Stimulated activated naive CD4-positive, alpha-beta T cell (primary cell): ENCODE measurements around the gene LRRC7.
A peak's percentile ranks its signal among the peaks of the same experiment; 100 is the strongest.

Experiments used
- DNase-seq, 6 experiments: peaks; one replicate each; lab custom pipeline; 2025; lab: John Stamatoyannopoulos, UW

LRRC7 gene

GRCh38 chr1:69589799-69590198 is 22.1 kb downstream of the LRRC7 start:
- no peak for DNase-seq

- DNase-seq = no peak
Observed at GRCh38 chr1:69592341-69592740, 24.6 kb downstream of the LRRC7 start.

DNA sequence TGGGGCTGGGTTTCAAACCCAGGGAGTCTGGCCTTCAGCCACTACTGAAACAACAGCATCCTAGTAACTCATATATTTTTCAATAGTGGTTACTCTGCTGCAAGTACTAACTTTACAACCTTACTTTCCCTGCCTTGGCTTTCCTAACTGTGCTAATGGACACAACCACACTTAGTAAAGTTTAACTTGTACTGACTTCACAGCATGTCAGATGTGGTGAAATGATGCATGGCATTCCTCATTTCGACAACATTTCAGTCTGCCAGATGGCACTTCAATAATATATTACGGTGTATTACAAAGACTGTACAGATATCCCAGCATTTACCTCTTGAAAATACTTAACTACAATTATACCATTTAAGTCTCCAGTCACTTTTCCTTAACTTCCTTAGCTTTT is 27.8 kb downstream of the LRRC7 start:
- DNase-seq = no peak

GRCh38 chr1:69611316-69611715 is 43.6 kb downstream of the LRRC7 start:
- DNase-seq = no peak

GRCh38 chr1:69613414-69613813 is 45.7 kb downstream of the LRRC7 start:
- no peak for DNase-seq

GRCh38 chr1:69638673-69639072 is 71.0 kb downstream of the LRRC7 start:
- no peak for DNase-seq

GRCh38 chr1:69639159-69639558 is 71.4 kb downstream of the LRRC7 start:
- DNase-seq = no peak

GRCh38 chr1:69643266-69643665 is 75.5 kb downstream of the LRRC7 start:
- no peak for DNase-seq

DNA sequence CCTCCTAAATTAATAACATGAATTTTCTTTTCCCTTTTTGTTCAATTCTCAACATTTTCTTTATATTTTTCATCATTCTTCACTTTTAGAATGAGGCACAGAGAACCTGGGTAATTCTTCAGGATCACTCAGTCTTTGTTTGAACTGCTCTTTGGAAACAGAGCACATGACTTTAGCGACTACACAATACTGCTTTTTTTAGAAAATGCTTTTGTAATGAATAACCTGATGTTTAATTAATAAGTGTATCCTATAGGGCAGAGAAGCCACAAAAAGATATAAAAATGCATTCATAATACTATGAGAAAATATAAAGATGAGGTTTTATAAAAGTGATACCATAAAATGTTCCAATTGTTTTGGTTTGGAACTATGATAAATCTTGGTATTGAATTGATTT is 77.8 kb downstream of the LRRC7 start:
- no peak for DNase-seq

- peak in 2 of 6 experiments; percentile 25 to 48 for DNase-seq
Observed at GRCh38 chr1:69648486-69648885, 80.8 kb downstream of the LRRC7 start.

GRCh38 chr1:69649383-69649990 is 81.8 kb downstream of the LRRC7 start:
- DNase-seq = no peak

GRCh38 chr1:69650779-69651178 is 83.1 kb downstream of the LRRC7 start:
- no peak for DNase-seq

GRCh38 chr1:69651656-69652055 is 83.9 kb downstream of the LRRC7 start:
- DNase-seq = no peak

- DNase-seq = no peak
Observed at GRCh38 chr1:69657971-69658370, 90.2 kb downstream of the LRRC7 start.

DNA sequence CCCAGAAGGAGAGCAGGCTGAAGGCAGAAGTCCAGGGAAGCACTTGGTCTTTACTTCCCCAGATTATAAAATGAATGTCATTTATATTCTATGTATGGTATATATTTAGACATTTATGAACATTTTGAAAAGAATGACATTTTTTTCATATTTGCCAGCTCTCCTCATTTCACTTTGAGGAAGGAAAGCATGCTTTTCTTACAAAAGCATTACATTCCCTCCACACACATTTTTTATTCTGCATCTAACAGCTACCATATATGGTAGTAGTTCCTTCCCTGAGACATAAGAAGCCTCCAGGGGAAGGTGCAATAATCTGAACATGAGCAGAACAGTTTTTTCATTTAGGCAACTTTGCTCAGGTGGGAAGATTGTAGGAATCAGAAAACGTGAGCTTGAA is 94.0 kb downstream of the LRRC7 start:
- no peak for DNase-seq

DNA sequence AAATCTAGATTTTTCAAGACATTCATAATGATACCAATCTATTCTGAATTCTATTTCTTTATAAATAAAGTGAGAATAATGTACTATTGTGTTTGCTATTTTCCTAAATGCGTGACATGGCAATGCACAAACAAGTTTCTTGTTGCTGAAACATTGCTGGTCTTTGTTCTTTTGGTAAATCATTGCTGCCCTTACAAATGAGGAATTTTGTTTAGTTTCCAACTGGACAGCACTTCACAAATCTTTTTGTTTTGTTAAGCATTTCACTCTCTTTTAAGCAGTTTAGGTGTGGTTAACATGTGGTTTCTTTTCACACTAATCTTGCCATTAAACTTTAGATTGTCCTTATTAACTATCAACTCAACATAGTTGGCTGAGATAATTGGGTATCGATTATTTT is 94.6 kb downstream of the LRRC7 start:
- DNase-seq = no peak

DNA sequence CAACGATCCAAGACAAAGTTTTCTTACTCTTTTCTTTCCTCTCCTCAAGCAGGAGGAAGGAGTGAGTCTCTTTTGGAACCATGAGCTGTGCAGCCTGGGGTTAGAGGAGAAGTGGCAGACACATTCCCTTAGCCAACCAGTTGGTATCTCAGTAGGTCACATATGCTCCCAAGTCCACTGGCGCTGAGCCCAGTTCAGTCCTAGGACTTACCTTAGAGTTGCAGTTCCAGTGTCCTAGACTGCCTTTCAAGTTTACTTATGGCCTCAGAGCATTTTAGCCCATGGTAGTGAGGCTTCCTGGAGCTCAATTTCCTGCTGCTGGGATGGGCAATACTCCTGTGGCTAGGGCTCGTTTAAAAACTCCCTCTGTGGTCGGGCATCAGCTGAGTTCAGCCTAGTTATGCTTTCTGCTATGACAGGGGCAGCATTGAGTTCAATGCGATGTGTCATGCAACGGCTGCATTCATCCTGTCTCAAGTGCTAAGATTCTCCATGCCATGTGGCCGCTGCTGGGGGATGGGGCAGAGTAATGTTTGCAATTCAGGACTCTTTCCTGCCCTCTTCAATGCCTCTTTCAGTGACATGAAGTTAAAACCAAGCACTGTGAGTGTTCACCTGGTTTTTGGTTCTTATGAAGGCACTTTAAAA is 103.8 kb downstream of the LRRC7 start:
- no peak for DNase-seq

- no peak for DNase-seq
Observed at GRCh38 chr1:69673321-69673720, 105.6 kb downstream of the LRRC7 start.

DNA sequence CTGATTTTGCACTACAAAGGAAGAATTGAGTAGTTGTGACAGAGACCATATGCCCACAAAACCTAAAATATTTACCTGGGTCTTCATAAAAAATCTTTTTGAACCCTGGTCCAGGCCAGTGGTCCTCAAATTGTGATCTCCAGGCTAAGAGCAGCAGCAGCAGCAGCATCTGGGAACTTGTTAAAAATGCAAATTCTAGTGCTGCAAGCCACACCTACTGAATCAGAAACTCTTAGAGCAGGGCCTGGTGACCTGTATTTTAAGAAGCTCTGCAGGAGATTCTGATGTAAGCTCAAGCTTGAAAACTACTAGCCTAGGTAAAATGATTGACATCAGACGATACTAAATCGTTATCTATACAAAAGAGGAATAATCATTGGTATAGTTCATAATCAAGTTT is 112.2 kb downstream of the LRRC7 start:
- no peak for DNase-seq

DNA sequence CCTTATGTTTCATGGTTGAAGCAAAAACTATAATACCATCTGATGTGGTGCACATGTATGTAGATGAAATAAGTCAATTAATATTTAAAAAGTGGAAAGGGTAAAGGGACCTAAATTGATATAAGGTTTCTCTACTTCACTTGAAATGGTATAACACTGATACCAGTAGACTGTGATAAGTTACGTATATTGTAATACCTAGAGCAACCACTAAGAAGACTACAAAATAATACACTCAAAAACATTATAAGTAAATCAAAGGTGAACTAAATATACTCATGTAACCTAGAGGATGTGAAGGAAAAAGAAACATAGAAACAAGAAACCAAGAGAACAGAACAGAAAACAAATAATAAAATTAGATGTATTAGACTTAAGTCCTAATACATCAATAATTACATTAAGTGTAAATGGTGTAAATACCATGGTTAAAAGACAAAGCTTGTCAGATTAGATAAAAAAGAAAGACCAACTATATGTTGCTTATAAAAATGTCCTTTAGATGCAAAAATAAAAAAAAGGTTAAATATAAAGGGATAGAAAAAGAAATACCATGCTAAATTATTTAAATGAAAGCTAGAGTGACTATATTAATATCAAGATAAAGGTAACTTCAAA is 118.8 kb downstream of the LRRC7 start:
- DNase-seq = no peak

- DNase-seq = no peak
Observed at GRCh38 chr1:69688193-69688592, 120.5 kb downstream of the LRRC7 start.

DNA sequence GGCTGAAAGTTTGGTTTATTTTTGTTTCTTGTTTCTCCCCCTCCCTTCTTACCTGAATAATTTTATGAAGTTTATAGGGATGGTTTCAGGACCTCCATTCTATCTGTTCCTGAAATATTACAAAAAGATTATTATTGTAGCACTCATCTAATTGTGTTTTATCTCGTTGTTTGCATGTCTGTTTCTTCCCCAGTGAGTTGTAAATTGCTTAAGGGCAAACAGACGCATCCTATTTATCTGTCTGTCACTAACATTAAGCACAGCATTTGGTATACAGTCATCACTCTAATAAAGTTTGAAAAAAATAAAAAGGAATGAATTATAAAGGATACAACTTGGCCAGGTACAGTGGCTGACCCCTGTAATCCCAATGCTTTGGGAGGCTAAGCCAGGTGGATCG is 123.5 kb downstream of the LRRC7 start:
- no peak for DNase-seq

- no peak for DNase-seq
Observed at GRCh38 chr1:69693921-69694675, 126.4 kb downstream of the LRRC7 start.
